Peyer's patch (tissue), 4 donors: Measurements from ENCODE around the gene GALNT1. TPM values are rescaled to one million over a fixed set of nuclear protein-coding genes. Genes with fewer than 3 reads are reported as not detected.

ENCODE experiments used
- DNase-seq, 3 donors: peaks; one replicate each; pipeline ENCODE4 v3.0.0-alpha.2; 2017 to 2019
- H3K27ac ChIP-seq, 4 donors: fragments of 200-600 bp; sonication (generic); one replicate each; pipeline ENCODE4 v1.5.1; 2016 to 2019
- H3K27me3 ChIP-seq, 2 donors: fragments of 200-600 bp; sonication (generic); one replicate each; pipeline ENCODE4 v1.5.1; 2019
- H3K36me3 ChIP-seq, 3 donors: fragments of 200-600 bp; sonication (generic); one replicate each; pipeline ENCODE4 v1.5.1; 2016 to 2019
- H3K4me1 ChIP-seq, 4 donors: fragments of 200-600 bp; sonication (generic); one replicate each; pipeline ENCODE4 v1.5.1; 2016 to 2019
- H3K4me3 ChIP-seq, 4 donors: fragments of 200-600 bp; sonication (generic); 1 replicate in 3 of 4; 2 replicates in 1 of 4; pipeline ENCODE4 v1.5.1; 2016 to 2019; ENCODE audit warnings: mild to moderate bottlenecking in 1 of 4
- H3K9me3 ChIP-seq, 4 donors: fragments of 200-600 bp; sonication (generic); one replicate each; pipeline ENCODE4 v1.5.1; 2016 to 2019; ENCODE audit warnings: mild to moderate bottlenecking in 1 of 4
- CTCF ChIP-seq, 6 experiments: fragments of 450-650 bp in 4 of 6; fragments of 200-600 bp in 2 of 6; sonication (generic) in 1 of 6; IDR thresholded peaks; one replicate each; pipeline ENCODE4 v1.5.1; 2017 to 2019; ENCODE audit warnings: antibody characterized with exemption in 6 of 6, mild to moderate bottlenecking in 3 of 6, moderate library complexity in 1 of 6
- POLR2A ChIP-seq, 2 donors: fragments of 450-650 bp; IDR thresholded peaks; one replicate each; pipeline ENCODE4 v1.5.1; 2017; ENCODE audit warnings: antibody characterized with exemption in 2 of 2, mild to moderate bottlenecking in 2 of 2, moderate library complexity in 2 of 2
- total RNA-seq, 4 donors: library from RNA; depleted of rRNA; stranded (reverse); fragments of >200 nt; gene quantifications; one replicate each; pipeline ENCODE4 v1.1.0, GENCODE V29; 2016

The GALNT1 gene
- total RNA-seq, 4 donors from 2014 or later: 30.5 to 87.6 (median 70.7) TPM

DNA sequence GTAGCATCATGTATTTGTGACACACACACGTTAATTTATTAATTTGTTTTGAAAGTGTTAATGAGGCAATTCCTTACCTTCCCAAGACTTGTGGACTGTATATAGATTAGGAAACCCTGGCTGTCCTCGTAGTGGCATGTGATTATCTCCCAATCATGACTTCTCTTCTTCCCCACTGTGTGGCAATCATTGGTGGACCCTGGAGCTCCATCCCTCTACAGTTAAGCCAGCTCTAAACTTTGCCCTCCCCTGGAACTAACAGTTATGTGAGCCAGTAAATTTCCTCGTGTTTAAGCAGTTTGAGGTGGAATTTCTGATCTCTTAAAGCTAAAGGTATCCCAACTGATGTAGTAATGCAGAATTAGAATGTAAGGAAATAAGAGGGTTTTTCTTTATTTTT is 22.0 kb downstream of the GALNT1 start:
- H3K36me3 ChIP-seq: no peaks in the 10 kb centered on the region
- no peaks in the 10 kb centered on the region for H3K4me1 ChIP-seq
- no peak for DNase-seq
- H3K27me3 ChIP-seq: no peaks in the 10 kb centered on the region
- peaks cover 0 to 7% (median 0%) of the 10 kb centered on the region in 4 donors for H3K9me3 ChIP-seq
- TF ChIP-seq CTCF (IDR thresholded peaks at IDR 0.05): no peak
- TF ChIP-seq POLR2A (IDR thresholded peaks at IDR 0.05): no peak
- H3K27ac ChIP-seq: no peak overlapping the region
- H3K4me3 ChIP-seq: no peak overlapping the region

- Histone ChIP-seq H3K27ac (no peak overlapping the region), H3K27me3 (no peaks in the 10 kb centered on the region), H3K4me1 (no peaks in the 10 kb centered on the region), H3K9me3 (peaks cover 0 to 7% (median 0%) of the 10 kb centered on the region in 4 donors), H3K4me3 (no peak overlapping the region), H3K36me3 (no peaks in the 10 kb centered on the region)
- DNase-seq: no peak
- no peak for TF ChIP-seq CTCF (IDR thresholded peaks at IDR 0.05)
- TF ChIP-seq POLR2A (IDR thresholded peaks at IDR 0.05): no peak
Measured at GRCh38 chr18:35604369-35604768, 22.8 kb downstream of the GALNT1 start.

DNA sequence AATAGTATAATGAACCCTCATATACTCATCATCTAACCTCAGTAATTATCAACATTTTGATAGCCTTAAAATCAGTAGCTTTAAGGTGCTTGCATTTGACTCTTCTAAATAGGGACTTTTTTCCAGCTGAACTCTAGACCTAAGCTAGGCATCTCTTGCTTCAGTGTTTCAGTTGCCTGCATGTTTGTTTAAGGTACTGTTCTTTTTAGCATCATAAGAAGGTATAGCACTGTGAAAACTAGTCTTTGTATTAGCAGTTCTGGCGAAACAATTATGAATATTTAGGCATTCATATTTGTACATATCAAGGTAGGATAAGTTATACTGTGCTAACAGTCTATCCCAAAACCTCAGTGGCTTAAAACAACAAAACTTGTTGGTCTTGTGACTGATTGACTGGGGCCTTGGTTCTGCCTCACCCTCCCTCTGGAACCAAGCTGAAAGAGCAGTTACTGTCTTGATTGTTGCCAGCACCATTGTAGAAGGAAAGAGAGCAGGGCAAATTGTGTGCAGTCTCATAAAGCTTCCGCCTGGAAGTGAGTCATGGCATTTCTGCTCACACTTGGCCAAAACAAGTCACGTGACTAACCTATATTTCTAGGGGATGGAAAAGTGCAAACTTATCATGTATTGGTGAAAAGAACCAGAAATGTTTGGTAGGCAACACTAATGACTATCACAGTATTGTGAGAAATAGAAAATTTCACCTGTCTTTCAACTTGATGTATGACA is 24.3 kb downstream of the GALNT1 start:
- peaks cover 0 to 7% (median 0%) of the 10 kb centered on the region in 4 donors for H3K9me3 ChIP-seq
- TF ChIP-seq CTCF (IDR thresholded peaks at IDR 0.05): no peak
- TF ChIP-seq POLR2A (IDR thresholded peaks at IDR 0.05): no peak
- no peak for DNase-seq
- H3K4me3 ChIP-seq: no peak overlapping the region
- peaks cover 0 to 8% (median 0%) of the 10 kb centered on the region in 4 donors for H3K4me1 ChIP-seq
- no peaks in the 10 kb centered on the region for H3K36me3 ChIP-seq
- no peaks in the 10 kb centered on the region for H3K27me3 ChIP-seq
- no peak overlapping the region for H3K27ac ChIP-seq

- Histone ChIP-seq H3K27me3 (no peaks in the 10 kb centered on the region), H3K9me3 (no peaks in the 10 kb centered on the region), H3K27ac (no peak overlapping the region), H3K4me1 (peaks cover 0 to 11% (median 0%) of the 10 kb centered on the region in 4 donors), H3K36me3 (no peaks in the 10 kb centered on the region), H3K4me3 (no peak overlapping the region)
- no peak for DNase-seq
- TF ChIP-seq POLR2A (IDR thresholded peaks at IDR 0.05): no peak
- TF ChIP-seq CTCF (IDR thresholded peaks at IDR 0.05): no peak
Measured at GRCh38 chr18:35609236-35609635, 27.7 kb downstream of the GALNT1 start.

GRCh38 chr18:35610089-35610488 is 28.5 kb downstream of the GALNT1 start:
- Histone ChIP-seq H3K4me3 (no peak overlapping the region), H3K27me3 (no peaks in the 10 kb centered on the region), H3K9me3 (no peaks in the 10 kb centered on the region), H3K4me1 (peaks cover 0 to 11% (median 0%) of the 10 kb centered on the region in 4 donors), H3K36me3 (no peaks in the 10 kb centered on the region), H3K27ac (no peak overlapping the region)
- no peak for TF ChIP-seq CTCF (IDR thresholded peaks at IDR 0.05)
- no peak for TF ChIP-seq POLR2A (IDR thresholded peaks at IDR 0.05)
- DNase-seq: no peak
